ENCODE results near the gene PRUNE1.

Gene PRUNE1

DNA sequence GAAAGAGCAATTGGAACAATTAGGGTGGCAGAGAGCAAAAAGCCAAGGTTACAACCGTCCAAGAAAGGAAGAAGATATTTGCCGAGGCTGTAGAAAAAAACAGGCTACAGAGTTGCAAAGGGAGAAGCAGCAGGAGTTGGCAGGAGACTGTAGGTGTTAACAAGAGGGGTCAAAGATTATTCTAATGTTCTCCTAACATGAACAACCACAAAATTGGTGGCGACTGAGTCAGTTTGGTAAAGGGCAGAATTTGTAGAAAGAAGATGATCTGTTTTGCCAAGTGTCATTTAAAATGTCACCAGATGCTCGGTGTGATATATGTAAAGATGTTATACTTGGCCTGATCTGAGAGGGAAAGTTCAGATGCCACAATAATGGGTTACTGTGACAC, 401 bp upstream of the PRUNE1 start:
- no peak for DNase-seq

DNA sequence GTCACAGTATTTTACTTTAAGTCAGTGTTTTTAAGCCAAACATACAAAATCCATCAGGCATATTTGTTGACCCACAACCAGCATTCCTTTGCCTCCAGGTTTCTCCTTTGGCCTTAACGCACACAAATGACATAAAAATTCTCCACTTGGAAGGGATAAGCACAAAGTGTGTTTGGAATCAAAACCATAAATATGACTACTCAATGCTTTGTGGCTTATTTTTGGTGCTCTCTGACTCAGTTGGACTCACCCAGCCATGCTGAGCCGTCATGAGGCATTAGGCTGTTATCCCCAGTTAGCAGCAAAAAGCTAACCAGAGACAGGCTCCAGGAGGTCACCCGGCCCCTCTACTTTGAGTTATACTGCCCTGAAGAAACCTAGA, 948 bp downstream of the PRUNE1 start:
- no peak for DNase-seq

DNA sequence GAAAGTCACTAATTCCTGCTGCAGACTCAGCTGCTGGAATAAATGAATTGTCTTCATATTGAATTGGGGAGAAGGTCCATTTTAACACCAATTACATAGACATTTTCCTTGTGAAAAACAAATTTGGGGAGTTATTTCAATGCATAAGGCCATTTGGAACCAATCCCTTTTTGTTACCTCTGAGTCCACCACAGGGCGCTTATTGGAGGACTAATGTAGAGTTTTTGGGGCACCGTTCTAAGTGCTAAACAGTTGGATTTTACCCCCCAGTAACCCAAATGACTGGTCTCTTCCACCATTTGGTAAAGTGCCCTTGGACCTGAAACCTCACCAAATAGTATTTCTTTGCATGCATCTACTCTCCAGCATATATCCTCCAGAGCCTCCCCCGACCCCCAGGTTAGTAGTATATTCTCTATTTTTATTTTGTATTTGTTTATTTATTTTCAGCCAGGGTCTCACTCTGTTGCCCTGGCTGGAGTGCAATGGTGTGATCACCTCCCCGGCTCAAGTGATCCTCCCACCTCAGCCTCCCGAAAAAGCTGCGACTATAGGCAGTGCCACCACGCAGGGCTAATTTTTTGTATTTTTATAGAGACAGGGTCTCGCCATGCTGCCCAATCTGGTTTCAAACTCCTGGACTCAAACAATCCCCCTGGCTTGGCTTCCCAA, 1.6 kb downstream of the PRUNE1 start:
- DNase-seq: no peak

GRCh38 chr1:151010346-151010726, 2.1 kb downstream of the PRUNE1 start:
- no peak for DNase-seq

DNA sequence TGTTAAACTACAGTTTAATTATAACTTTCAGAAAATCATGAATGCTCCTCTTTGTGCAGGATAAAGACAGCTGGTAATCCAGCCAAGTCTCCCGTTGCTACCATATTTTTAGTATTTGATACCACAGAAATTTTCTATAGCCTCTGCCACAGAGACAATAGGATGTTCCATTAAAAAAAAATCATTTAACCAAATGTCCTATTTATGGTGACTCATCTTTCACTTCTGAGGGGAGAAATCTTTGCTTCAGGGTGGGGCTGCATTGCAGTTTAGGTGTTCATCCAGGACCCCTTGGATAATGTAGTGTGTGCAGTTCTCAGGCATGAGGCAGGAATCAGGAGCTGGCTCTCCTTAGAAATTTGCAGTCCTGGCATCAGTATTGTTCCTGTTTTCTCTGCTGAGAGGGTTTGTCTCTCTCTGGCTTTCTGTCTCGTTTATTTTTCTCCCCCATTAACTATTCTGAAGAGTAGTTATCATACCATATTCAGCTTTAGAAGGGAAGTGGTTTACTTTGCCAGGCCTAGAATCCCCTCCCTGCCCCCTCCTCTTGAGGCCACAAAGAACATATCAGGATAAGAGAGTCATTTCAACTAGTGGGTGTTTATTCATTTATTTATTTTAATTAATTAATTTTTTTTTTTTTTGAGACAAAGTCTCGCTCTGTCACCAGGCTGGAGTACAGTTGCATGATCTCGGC, 3.1 kb downstream of the PRUNE1 start:
- DNase-seq: no peak

GRCh38 chr1:151012684-151013471, 4.6 kb downstream of the PRUNE1 start:
- DNase-seq: no peak

GRCh38 chr1:151013518-151013917, 5.3 kb downstream of the PRUNE1 start:
- peak; percentile 5 for DNase-seq

DNA sequence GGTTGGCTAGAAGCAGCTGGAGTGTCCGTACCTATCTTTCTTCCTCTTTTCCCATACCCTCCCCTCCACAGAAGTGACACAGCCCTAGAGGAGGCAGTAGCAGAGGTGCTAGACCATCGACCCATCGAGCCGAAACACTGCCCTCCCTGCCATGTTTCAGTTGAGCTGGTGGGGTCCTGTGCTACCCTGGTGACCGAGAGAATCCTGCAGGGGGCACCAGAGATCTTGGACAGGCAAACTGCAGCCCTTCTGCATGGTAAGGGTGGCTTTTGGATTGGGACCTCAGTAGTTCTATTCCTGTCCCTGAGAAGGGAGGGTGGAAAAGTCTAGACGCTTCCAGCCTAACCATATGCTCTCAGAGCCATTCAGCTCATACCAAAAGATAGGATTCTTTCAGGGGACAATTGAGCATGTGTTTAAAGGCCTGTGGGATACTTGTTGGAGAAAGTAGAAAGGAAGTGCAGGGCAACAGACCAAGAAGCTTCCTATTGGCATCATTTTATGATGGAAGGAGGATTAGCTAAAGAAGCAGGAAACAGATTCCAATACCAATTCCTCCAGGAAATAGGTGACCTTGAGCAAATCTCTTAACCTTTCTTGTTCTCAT, 16.4 kb downstream of the PRUNE1 start:
- DNase-seq: peak; percentile 58

GRCh38 chr1:151026460-151026859, 18.2 kb downstream of the PRUNE1 start:
- no peak for DNase-seq

DNA sequence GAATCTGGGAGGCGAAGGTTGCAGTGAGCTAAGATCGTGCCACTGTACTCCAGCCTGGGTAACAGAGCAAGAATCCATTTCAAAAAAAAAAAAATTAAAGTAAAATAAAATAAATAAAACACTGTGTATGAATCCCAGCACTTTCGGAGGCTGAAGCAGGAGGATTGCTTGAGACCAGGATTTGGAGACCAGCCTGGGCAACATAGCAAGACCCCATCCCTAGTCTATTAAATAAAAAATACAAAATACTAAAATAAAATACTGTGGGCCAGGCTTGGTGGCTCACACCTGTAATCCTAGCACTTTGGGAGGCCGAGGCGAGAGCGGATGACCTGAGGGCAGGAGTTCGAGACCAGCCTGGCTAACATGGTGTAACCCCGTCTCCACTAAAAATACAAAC, 23.9 kb downstream of the PRUNE1 start:
- no peak for DNase-seq

GRCh38 chr1:151035167-151035566, 26.9 kb downstream of the PRUNE1 start:
- DNase-seq: no peak

GRCh38 chr1:151036356-151036755, 28.1 kb downstream of the PRUNE1 start, which contains the start of gene BNIPL:
Gene BNIPL (plus strand): TSS chr1:151036586. CDS start chr1:151036726, 140 bp downstream.
- DNase-seq: no peak

DNA sequence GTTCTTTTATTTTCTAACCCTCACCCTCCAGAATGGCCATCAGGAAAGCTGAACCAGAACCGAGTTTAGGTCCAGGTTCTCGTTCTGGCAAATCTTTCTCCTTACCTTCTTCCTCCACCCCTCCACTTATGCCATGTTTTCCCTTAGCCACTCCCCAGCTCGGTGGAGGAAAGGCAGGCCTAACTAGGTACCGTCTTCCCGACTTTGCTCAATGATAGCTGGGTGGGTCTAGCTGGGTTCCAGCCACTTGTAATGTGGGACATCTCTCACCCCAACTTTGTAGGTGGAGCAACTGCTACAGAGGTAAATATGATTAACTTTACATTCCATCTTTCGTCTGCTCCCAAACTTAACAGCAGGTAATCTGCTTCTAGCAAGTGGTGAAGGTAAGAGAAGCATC, 28.8 kb downstream of the PRUNE1 start:
- DNase-seq: no peak

DNA sequence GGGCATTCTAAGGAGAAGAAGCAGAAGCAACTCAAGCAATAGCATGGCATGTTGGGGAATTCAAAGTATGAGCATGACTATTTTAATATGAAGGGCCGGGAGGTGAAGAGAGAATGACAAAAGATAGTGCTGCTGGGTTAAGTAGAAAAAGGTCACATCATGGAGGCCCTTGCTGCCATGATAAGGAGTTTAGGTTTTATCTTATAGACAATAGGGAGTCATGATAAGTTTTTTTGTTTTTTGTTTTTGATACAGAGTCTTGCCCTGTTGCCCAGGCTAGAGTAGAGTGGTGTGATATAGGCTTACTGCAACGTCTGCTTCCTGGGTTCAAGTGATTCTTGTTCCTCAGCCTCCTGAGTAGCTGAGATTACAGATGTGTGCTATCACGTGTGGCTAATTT, 31.3 kb downstream of the PRUNE1 start:
- DNase-seq: no peak

GRCh38 chr1:151043163-151043562, 34.9 kb downstream of the PRUNE1 start:
- DNase-seq: no peak

DNA sequence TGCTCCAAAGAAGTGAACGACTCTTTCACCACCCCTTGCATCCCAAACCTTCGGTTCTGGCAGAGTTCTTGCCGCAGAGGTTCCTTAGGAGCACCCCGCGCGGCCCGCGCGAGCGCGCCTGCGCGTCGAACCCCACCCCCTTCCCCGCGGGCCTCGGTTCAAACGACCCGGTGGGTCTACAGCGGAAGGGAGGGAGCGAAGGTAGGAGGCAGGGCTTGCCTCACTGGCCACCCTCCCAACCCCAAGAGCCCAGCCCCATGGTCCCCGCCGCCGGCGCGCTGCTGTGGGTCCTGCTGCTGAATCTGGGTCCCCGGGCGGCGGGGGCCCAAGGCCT, 39.3 kb downstream of the PRUNE1 start, which contains the start of gene C1orf56:
C1orf56 (plus strand) TSS at position 161 of the 334 bp plus-strand sequence; CDS start at position 258, 97 bp downstream.
- DNase-seq: peak; percentile 71

- DNase-seq: peak; percentile 66
Observed at GRCh38 chr1:151047925-151048644, 39.8 kb downstream of the PRUNE1 start.

- DNase-seq: no peak
Observed at GRCh38 chr1:151048645-151049032, 40.4 kb downstream of the PRUNE1 start.

DNA sequence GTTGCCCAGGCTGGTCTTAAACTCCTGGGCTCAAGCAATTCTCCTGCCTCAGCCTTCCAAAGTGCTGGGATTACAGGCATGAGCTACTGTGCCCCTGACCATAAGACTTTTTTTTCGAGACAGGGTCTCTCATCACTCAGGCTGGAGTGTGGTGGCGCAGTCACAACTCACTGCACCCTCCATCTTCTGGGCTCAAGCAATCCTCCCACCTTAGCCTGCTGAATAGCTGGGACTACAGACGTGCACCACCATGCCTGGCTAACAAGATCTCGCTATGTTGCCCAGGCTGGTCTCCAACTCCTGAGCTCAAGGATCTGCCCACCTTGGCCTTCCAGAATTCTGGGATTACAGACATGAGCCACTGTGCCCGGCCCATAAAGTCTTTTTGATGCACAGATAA, 41.2 kb downstream of the PRUNE1 start:
- DNase-seq: no peak

DNA sequence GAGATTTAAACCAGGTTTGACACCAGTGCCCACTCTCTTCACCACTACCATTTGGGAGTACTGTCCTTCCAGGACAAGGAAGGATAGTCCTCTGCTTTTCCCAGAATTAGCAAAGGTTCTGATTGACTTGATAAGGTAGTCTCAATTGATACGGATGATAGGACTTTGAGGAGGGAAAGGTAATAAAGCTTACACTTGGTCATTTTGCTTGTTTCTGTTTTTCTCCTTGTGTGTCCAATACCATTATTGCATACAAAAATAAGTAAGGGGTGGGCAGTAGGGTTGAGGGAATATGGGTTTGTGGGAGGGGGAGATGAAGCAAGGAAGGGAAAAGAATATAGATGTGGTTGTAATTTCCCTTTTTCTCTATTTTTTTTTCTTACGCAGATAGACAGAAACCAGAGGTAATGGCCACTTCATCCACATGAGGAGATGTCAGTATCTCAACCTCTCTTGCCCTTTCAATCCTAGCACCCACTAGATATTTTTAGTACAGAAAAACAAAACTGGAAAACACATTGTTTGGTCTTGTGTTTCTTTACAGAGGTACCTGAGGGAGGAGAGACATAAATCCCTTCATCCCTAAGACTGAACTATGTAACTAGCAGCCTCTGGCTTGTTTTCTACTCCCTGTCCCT, 41.9 kb downstream of the PRUNE1 start:
- no peak for DNase-seq

- no peak for DNase-seq
Observed at GRCh38 chr1:151051356-151052009, 43.2 kb downstream of the PRUNE1 start.

Data from NCI-H1105 treated with DMSO at 0.1 percent for 48 hours (cell line).